Renal cortex interstitium (tissue), 11 donors: Measurements from ENCODE around the gene LRRC75B. TPM values are rescaled to one million over a fixed set of nuclear protein-coding genes. Genes with fewer than 3 reads are reported as not detected.

ENCODE experiments used
- DNase-seq, 11 donors: peaks; one replicate each; pipeline ENCODE4 v3.0.0-alpha.2; 2013; ENCODE audit warnings: low read depth in 9 of 11, low spot score in 4 of 11; ENCODE audit errors: extremely low read depth in 1 of 11
- polyA plus RNA-seq, 3 donors: library from polyadenylated mRNA; unstranded; fragments of 120-200 nt; gene quantifications; one replicate each; pipeline ENCODE4 v1.2.1, GENCODE V29; 2013; ENCODE audit not compliant: insufficient read length in 3 of 3

Gene LRRC75B
- polyA plus RNA-seq, 3 donors, result 26.8 to 41.3 (median 32.8) TPM

GRCh38 chr22:24590596-24591173 lies 2.2 kb downstream of the LRRC75B start:
- DNase-seq, result no peak

DNA sequence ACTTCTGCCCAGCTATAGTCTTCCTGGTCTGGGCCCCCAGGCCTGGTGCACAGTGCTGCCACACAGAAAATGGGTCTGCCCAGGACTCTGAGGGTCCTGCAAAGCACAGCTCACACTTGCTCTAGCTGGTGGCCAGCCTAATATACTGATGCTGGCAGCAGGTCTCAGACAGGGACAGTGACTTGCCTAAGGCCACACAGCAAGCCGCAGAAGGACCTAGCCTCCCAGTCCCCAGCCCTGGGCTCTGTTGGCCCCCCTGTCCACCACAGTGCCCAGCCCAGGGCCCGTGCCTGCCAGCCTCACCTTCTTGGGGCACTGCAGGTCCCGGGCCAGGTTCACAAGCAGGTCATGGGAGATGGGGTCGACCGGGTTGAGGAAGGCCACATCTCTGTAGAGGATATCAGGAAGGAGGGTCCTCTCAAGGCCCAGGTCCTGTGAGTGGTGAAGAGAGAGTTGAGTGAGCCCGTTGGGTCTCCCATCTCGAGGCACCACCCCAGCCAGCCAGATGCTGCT lies 3.3 kb downstream of the LRRC75B start:
- DNase-seq, result no peak

DNA sequence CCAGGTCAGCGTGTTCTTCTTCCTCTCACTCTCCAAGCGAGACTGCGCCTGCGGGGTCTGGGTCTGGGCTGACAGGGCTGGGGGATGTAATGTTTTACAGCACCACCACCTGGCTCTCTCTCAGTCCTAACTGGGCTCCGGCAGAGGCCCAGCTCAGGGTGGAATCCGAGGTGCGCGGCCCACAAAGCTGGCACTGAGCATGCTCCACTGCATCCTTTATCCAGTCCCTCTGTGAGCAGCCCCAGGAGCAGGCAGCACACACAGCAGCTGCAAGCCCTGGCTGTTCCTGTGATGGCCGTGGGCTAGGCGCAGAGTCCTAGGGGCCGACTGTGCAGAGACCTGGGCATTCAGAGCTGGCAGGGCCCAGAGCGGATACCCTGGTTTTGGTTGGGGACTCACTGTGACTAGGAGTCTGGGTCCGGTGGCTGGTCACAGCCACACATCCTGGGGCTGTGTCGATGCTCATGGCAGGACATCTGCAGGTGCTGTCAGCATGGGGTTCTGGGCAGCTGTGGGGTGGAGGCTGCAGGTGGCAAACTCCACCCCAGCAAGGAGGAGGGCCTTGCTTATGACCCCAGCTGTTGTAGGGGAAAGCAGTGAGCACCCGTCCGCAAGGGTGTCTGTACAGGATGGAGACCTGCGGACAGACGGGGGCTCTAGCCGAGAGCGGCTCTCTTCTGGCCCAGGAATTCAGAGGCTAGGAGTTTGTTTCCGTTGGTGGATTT lies 4.0 kb downstream of the LRRC75B start:
- DNase-seq, result no peak

- no peak for DNase-seq
These were observed 4.5 kb downstream of the LRRC75B start for GRCh38 chr22:24588381-24588756.

DNA sequence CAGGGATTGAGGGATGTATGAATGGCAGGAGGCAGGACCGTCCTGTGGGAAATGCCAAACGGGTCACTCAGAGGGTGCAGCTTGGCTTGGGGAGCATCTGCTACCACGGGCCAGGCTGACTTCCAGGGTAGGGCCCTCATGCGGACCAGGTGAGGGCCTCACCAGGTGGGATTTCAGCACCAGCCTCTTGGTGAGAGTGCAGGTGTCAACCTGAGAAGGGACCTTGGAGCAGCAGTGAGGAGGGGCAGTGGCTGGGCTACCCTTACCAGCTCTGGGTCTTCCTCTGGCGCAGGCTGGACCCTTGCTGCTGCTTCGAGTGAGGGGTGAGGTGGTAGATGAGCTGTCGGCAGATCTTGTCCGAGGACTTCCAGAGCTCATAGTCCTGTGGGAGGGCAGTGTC lies 4.9 kb downstream of the LRRC75B start:
- DNase-seq, result no peak

- no peak for DNase-seq
These were observed 5.6 kb downstream of the LRRC75B start for GRCh38 chr22:24587251-24587650.

DNA sequence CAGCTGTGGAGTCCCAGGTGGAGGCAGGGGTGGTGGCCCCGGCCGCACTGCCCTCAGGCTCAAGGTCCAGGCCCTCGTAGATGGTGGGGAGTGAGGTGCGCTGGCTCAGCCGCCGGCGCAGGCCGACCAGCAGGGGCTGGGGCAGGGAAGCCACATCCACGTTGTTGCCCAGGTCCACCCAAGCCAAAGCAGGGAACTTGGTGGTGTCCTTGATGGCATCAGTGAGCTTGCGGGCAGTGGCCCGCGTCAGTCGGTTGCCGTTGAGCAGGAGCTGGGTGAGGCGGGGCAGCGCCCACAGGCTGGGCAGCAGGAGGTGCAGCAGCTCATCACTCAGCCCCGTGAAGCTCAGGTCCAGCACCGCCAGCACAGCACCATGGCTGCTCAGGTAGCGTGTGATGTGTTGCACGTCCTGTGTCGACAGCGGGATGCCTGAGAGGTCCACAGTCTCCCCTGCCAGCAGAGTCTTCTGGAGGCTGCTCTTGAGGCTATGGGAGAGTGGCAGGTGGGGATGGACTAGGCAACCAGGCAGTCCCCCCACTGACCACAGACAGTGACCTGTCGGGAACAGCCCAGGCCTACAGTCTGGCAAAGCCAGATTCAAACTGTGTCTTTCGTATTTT lies 6.8 kb downstream of the LRRC75B start:
- DNase-seq, result no peak

GRCh38 chr22:24585461-24585860 lies 7.4 kb downstream of the LRRC75B start:
- DNase-seq, result no peak

DNA sequence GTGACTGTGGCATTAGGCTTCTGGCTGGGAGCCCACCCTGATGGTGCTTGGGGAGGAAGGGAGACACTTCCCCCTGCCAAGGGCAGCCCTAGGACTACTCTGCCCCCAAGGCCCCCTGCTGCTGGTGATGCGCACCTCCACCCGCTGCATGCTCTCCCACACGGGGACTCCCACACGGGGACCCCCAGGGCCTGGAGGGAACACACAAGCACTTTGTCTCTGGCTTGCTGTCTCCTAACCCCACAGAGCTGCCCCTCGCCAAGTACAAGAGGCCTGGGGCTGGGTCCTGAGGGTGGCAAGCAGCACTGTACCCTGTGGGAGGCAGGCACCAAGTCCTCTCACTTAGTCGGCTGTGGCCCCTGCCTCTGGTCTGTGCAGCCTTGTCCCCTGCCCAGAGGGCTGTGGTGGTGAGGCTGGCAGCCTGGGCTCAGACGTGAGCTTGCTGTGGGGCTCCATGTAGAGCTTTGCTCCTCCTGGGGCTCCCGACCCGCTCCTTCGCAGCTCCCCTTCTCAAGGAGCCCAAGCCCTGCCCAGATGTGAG lies 7.9 kb downstream of the LRRC75B start:
- DNase-seq, result no peak

- no peak for DNase-seq
These were observed 8.6 kb downstream of the LRRC75B start for GRCh38 chr22:24584166-24584790.

DNA sequence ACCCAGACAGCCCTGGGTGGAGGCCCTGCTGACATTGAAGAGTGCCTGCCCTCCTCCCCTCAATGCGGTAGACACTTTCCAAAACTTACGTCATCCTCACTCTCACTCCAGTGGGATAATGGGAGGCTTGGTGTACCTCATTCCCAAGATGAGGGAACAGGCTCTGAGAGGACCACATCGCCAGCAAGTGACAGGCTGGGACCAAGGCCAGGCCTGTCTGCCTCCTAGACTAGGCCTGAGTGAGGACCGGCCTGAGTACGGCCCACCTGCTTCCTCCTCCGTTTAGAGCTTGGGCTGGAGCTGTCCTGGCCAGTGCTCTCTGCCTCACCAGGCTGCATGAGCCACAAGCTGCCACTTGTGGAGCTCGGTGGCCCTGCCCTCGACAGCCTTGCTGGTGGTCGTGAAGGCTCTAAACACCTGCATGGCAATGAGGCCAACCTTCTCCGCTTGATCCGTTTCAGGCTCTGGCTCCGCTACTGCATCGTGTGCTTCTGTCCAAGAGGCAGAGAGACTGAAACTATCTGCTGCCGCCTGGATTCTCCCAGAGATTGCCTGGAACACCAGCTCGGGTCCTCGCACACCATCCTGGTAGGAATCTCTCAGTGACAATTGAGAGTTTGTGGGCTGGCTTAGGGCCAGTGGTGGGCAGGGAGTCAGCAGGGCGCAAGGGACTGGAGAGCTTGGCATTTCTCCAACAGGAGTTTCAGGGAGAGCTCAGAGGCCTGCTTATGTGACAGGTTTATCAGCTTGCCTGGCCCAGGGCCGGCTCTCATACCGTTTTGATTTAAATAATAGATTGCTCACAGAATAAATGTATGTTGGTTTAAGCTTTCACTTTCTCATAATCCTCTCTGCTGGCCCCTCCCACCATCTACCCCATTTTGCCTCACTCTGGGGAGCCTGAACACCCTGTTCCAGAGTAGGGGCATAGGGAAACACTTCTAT lies 9.4 kb downstream of the LRRC75B start:
- no peak for DNase-seq

GRCh38 chr22:24582056-24582814 lies 10.6 kb downstream of the LRRC75B start:
- DNase-seq, result no peak

DNA sequence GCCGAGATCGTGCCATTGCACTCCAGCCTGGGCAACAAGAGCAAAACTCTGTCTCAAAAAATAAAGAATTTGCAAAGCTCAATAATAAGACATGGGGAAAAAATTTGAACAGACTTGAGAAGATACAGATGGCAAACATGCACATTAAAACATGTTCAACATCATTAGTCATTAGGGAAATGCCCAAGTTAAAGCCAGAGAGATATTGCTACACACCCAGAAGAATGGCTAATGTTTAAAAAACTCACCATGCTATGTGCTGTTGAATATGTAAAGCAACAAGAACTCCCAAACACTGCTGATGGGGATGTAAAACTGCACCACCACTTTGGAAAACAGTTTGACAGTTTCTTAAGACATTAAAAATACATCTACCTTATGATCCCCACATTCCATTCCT lies 12.6 kb downstream of the LRRC75B start:
- DNase-seq, result no peak

DNA sequence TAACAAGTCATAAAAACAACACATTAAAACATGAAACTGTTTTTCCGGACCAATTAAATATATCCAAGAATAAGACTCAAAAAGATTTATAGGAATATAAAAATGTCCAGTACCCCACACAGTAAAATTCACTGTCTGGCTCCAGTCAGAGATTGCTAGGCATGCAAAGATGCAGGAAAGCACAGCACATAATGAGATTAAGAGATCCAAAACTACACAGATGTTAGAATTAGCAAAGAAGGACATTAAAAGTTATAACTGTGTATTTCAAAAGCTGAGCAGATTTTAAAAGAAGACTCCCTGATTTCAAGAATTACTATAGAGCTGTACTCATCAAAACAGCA lies 13.6 kb downstream of the LRRC75B start:
- DNase-seq, result no peak

DNA sequence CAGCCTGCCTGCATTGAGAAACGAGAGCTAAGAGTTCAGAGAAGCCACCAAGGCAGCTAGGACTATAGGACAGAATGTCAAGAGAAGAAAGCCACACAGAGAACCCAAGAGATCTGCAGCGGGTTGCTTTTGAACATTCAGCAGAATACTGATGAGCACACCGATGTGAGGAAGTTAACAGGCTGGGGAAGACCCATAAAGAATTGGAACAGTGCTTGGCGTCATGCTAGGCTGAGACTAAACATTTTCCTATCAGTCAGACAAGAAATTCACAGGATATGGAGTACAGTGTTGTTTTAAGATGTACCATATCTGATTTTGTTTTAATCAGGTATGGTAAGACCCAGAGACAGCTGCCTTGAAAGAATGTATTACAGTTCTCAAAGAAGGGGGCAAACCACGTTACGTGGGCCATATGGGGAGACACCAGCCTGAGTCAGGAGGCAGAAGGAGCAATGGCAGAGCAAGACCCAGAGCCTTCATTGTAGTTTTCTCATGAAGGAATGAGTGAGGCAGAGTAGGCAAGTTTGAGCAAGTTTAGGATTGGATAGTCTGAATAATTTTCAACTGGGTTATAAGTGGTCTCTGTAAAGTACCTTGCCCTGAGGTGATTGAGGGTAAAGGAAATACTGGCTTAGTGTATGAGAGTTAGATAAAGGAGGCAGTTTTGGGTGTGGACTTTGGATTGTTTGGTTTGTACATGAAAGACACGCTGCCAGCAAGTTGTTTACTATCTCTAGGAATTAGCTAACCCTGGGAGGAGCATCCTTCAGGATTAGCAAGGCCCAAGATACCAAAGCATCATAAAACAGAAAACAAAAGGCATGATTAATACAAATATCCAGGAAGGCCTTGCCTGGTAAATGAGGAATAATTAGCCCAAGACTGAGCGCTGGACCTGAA lies 14.3 kb downstream of the LRRC75B start:
- no peak for DNase-seq

DNA sequence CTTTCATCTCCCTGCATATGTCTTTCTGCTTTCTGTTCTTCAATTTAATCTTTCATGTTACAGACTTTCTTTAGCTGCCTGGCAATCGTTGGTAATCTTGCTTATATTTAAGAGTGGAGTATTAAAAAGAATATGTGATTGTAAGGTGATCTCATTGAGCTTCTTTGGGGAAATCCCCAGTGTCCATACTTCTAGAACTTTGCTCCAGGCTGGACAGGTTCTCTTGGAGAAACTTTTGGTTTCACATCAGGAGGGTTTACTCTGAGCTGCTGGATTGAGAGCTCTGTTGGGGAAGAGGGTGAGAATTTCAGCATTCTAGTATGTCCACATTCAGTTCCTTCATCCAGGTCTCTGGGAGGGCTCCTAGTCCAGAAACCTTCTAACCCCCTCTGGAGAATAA lies 16.1 kb downstream of the LRRC75B start:
- no peak for DNase-seq

DNA sequence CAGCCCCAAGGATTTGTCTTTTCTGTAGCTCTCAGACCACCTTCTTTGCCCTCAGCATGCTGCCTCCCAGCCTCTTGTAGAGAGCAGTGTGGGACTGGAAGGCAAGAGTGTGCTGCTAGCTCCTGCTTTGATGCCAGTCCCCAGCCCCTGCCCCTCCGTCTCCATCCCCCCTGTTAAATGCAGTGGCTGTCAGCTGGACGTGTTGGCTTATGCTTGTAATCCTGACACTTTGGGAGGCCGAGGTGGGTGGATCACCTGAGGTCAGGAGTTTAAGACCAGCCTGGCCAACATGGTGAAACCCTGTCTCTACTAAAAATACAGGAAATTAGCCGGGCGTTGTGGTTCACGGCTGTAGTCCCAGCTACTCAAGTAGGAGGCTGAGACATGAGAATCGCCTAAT lies 21.6 kb downstream of the LRRC75B start:
- DNase-seq, result no peak
